H9 (cell line): Measurements from ENCODE around the gene GSE1. TPM values are rescaled to one million over a fixed set of nuclear protein-coding genes. Genes with fewer than 3 reads are reported as not detected.

ENCODE experiments used
- DNase-seq: peaks from one replicate; pipeline ENCODE4 v3.0.0-alpha.2; 2017
- H2AFZ ChIP-seq: one replicate; pipeline ENCODE4 v1.6.1; 2013; ENCODE audit warnings: mild to moderate bottlenecking, low read length, control low read depth, moderate library complexity
- H2AK5ac ChIP-seq: 2 replicates; pipeline ENCODE4 v1.6.1; 2013; ENCODE audit warnings: low read length, control low read depth, mixed read lengths; ENCODE audit not compliant: insufficient read length
- H2BK120ac ChIP-seq: one replicate; pipeline ENCODE4 v1.6.1; 2013; ENCODE audit warnings: low read depth, mild to moderate bottlenecking, low read length, control low read depth, inconsistent platforms; ENCODE audit not compliant: poor library complexity, severe bottlenecking
- H2BK12ac ChIP-seq: 2 replicates; pipeline ENCODE4 v1.6.1; 2013; ENCODE audit warnings: low read length, control low read depth, mixed read lengths, low read depth; ENCODE audit not compliant: insufficient read length
- H2BK15ac ChIP-seq: 2 replicates; pipeline ENCODE4 v1.6.1; 2013; ENCODE audit warnings: low read depth, low read length, control low read depth
- H2BK20ac ChIP-seq: one replicate; pipeline ENCODE4 v1.6.1; 2013; ENCODE audit warnings: low read depth, mild to moderate bottlenecking, low read length, control low read depth, inconsistent platforms; ENCODE audit not compliant: poor library complexity, severe bottlenecking
- H2BK5ac ChIP-seq: 2 replicates; pipeline ENCODE4 v1.6.1; 2013; ENCODE audit warnings: low read length, control low read depth, mixed read lengths; ENCODE audit not compliant: insufficient read length
- H3K14ac ChIP-seq: 2 replicates; pipeline ENCODE4 v1.6.1; 2013; ENCODE audit warnings: low read length, control low read depth; ENCODE audit not compliant: insufficient read depth
- H3K18ac ChIP-seq: 2 replicates; pipeline ENCODE4 v1.6.1; 2013; ENCODE audit warnings: low read depth, mild to moderate bottlenecking, mixed read lengths, low read length, control low read depth; ENCODE audit not compliant: insufficient read length
- H3K23ac ChIP-seq: 2 replicates; pipeline ENCODE4 v1.6.1; 2013; ENCODE audit warnings: low read length, control low read depth, mixed read lengths, low read depth; ENCODE audit not compliant: insufficient read length
- H3K23me2 ChIP-seq: 2 replicates; pipeline ENCODE4 v1.6.1; 2013; ENCODE audit warnings: low read depth, mild to moderate bottlenecking, mixed read lengths, low read length, control low read depth; ENCODE audit not compliant: insufficient read length, poor library complexity, severe bottlenecking
- H3K27ac ChIP-seq: 2 replicates; pipeline ENCODE4 v1.5.1; 2013; ENCODE audit warnings: low read length, control low read depth, mixed read lengths, low read depth; ENCODE audit not compliant: insufficient read length
- H3K27me3 ChIP-seq: 2 replicates; pipeline ENCODE4 v1.6.1; 2013; ENCODE audit warnings: low read length, control low read depth, inconsistent platforms; ENCODE audit not compliant: insufficient read depth
- H3K4ac ChIP-seq: 2 replicates; pipeline ENCODE4 v1.6.1; 2013; ENCODE audit warnings: low read depth, mild to moderate bottlenecking, control low read depth, inconsistent platforms, low read length, moderate library complexity
- H3K4me1 ChIP-seq: 2 replicates; pipeline ENCODE4 v1.6.1; 2013; ENCODE audit warnings: low read length, control low read depth, inconsistent platforms; ENCODE audit not compliant: insufficient read depth
- H3K4me2 ChIP-seq: 2 replicates; pipeline ENCODE4 v1.6.1; 2013; ENCODE audit warnings: low read length, control low read depth, mixed read lengths; ENCODE audit not compliant: insufficient read length, insufficient read depth
- H3K56ac ChIP-seq: 2 replicates; pipeline ENCODE4 v1.6.1; 2013; ENCODE audit warnings: low read depth, mild to moderate bottlenecking, mixed read lengths, low read length, control low read depth; ENCODE audit not compliant: insufficient read length
- H3K79me1 ChIP-seq: 2 replicates; pipeline ENCODE4 v1.6.1; 2013; ENCODE audit warnings: low read depth, mild to moderate bottlenecking, moderate library complexity, low read length, control low read depth, inconsistent platforms; ENCODE audit not compliant: insufficient read depth, poor library complexity, severe bottlenecking
- H3K79me2 ChIP-seq: 2 replicates; pipeline ENCODE4 v1.6.1; 2013; ENCODE audit warnings: low read length, control low read depth, inconsistent platforms; ENCODE audit not compliant: insufficient read depth
- H3K9ac ChIP-seq: 2 replicates; pipeline ENCODE4 v1.6.1; 2013; ENCODE audit warnings: low read length, control low read depth, mixed read lengths; ENCODE audit not compliant: insufficient read length; ENCODE audit errors: extremely low read depth
- H3K9me3 ChIP-seq: one replicate; pipeline ENCODE4 v1.6.1; 2013; ENCODE audit warnings: low read depth, low read length, inconsistent platforms; ENCODE audit not compliant: control insufficient read depth
- H3T11ph ChIP-seq: one replicate; pipeline ENCODE4 v1.6.1; 2013; ENCODE audit warnings: mild to moderate bottlenecking, low read length, control low read depth, inconsistent platforms
- H4K20me1 ChIP-seq: one replicate; pipeline ENCODE4 v1.6.1; 2013; ENCODE audit not compliant: control insufficient read depth, insufficient read length, insufficient read depth
- H4K5ac ChIP-seq: 2 replicates; pipeline ENCODE4 v1.6.1; 2013; ENCODE audit warnings: low read depth, mild to moderate bottlenecking, mixed read lengths, low read length, control low read depth; ENCODE audit not compliant: insufficient read length
- H4K8ac ChIP-seq: replicated peaks from 2 replicates; pipeline ENCODE4 v1.6.1; 2013; ENCODE audit warnings: low read length, control low read depth, mixed read lengths, low read depth; ENCODE audit not compliant: insufficient read length
- H4K91ac ChIP-seq: 2 replicates; pipeline ENCODE4 v1.6.1; 2013; ENCODE audit warnings: low read depth, mild to moderate bottlenecking, moderate library complexity, mixed read lengths, low read length, control low read depth; ENCODE audit not compliant: insufficient read length
- H3K27ac Mint-ChIP-seq, 3 experiments: 2 replicates in 2 of 3; 3 replicates in 1 of 3; pipeline ENCODE4 v1.8.0; 2020 to 2021; ENCODE audit warnings: mixed read lengths in 3 of 3, mild to moderate bottlenecking in 1 of 3, moderate library complexity in 1 of 3
- H3K27me3 Mint-ChIP-seq: 2 replicates; pipeline ENCODE4 v1.8.0; 2021; ENCODE audit warnings: low read depth, mild to moderate bottlenecking, moderate library complexity, mixed read lengths
- H3K36me3 Mint-ChIP-seq, 3 experiments: 2 replicates in 2 of 3; 3 replicates in 1 of 3; pipeline ENCODE4 v1.8.0; 2020 to 2021; ENCODE audit warnings: low read depth in 3 of 3, mixed read lengths in 3 of 3; ENCODE audit not compliant: insufficient read depth in 1 of 3
- H3K4me1 Mint-ChIP-seq, 2 experiments: 2 replicates each; pipeline ENCODE4 v1.8.0; 2020; ENCODE audit warnings: mixed read lengths in 2 of 2
- H3K4me3 Mint-ChIP-seq, 2 experiments: 2 replicates in 1 of 2; 3 replicates in 1 of 2; pipeline ENCODE4 v1.8.0; 2020 to 2021; ENCODE audit warnings: mild to moderate bottlenecking in 2 of 2, mixed read lengths in 2 of 2, moderate library complexity in 1 of 2
- H3K9me3 Mint-ChIP-seq, 2 experiments: 2 replicates in 1 of 2; 3 replicates in 1 of 2; pipeline ENCODE4 v1.8.0; 2020; ENCODE audit warnings: mild to moderate bottlenecking in 2 of 2, mixed read lengths in 2 of 2, moderate library complexity in 1 of 2
- CTCF ChIP-seq: fragments of 200-600 bp; sonication (generic); conservative IDR thresholded peaks from 3 replicates; pipeline ENCODE4 v1.8.0; 2021; ENCODE audit warnings: antibody characterized with exemption, mild to moderate bottlenecking
- WGBS: extraction: QIAGEN DNeasy Blood & Tissue Kit; methylation state at CpG from one replicate; pipeline ENCODE4 v1.1.7; 2013; ENCODE audit warnings: missing lambda C conversion rate, low lambda C conversion rate, mixed read lengths; ENCODE audit not compliant: insufficient read length; ENCODE audit errors: extremely low coverage; 5-methylcytosine and 5-hydroxymethylcytosine counted together
- total RNA-seq: library from RNA; stranded (reverse); gene quantifications from 2 replicates; pipeline ENCODE4 v1.2.1, GENCODE V29; 2021

Gene GSE1
- total RNA-seq, 1 experiment from 2014 or later, result 125 TPM

- no peak overlapping the region for H4K91ac ChIP-seq
- Mint-ChIP-seq H3K9me3 (peaks cover 0 to 2% of the 10 kb centered on the region in 2 experiments; a peak in 2 of 5 replicates), H3K4me3 (peak overlapping the region; percentile 44 to 74), H3K27me3 (peaks cover 13% of the 10 kb centered on the region), H3K4me1 (peaks cover 63 to 64% of the 10 kb centered on the region in 2 experiments), H3K36me3 (peaks cover 0 to 3% (median 0%) of the 10 kb centered on the region in 3 experiments; a peak in 1 of 7 replicates), H3K27ac (peak overlapping the region in 2 of 3 experiments; percentile 89 to 90; a peak in 5 of 7 replicates)
- no peak overlapping the region for H3K56ac ChIP-seq
- no peak overlapping the region for H3T11ph ChIP-seq
- peak overlapping the region; percentile 38 for H3K4me2 ChIP-seq
- peaks cover 3% of the 10 kb centered on the region; the same call in 1 of the 2 replicates for H3K79me2 ChIP-seq
- H3K4me1 ChIP-seq, result peaks cover 18% of the 10 kb centered on the region; the same call in 1 of the 2 replicates
- no CpG with 5 or more reads among the region's 21 CpGs for WGBS
- no peaks in the 10 kb centered on the region for H3K79me1 ChIP-seq
- H3K23ac ChIP-seq, result no peak overlapping the region
- H2BK5ac ChIP-seq, result no peak overlapping the region
- no peak overlapping the region for H3K4ac ChIP-seq
- peak; percentile 55 for TF ChIP-seq CTCF
- H3K27me3 ChIP-seq, result no peaks in the 10 kb centered on the region
- no peak overlapping the region for H2BK15ac ChIP-seq
- H2AFZ ChIP-seq, result no peak overlapping the region
- no peaks in the 10 kb centered on the region for H3K9me3 ChIP-seq
- no peak overlapping the region for H4K8ac ChIP-seq
- H2BK20ac ChIP-seq, result no peak overlapping the region
- peaks cover 9% of the 10 kb centered on the region for H3K23me2 ChIP-seq
- no peak overlapping the region for H3K27ac ChIP-seq
- no peak overlapping the region for H2BK120ac ChIP-seq
- H4K5ac ChIP-seq, result no peak overlapping the region
- H4K20me1 ChIP-seq, result no peaks in the 10 kb centered on the region
- H2BK12ac ChIP-seq, result no peak overlapping the region
- no peak overlapping the region for H2AK5ac ChIP-seq
- H3K18ac ChIP-seq, result no peak overlapping the region
- peak; percentile 92 for DNase-seq
- H3K9ac ChIP-seq, result no peak overlapping the region
- no peak overlapping the region for H3K14ac ChIP-seq
Observed at GRCh38 chr16:85607321-85607765, 5.8 kb upstream of the GSE1 start.
